Stomach (tissue), 9 donors: Measurements from ENCODE around the gene MOGAT1. TPM values are rescaled to one million over a fixed set of nuclear protein-coding genes. Genes with fewer than 3 reads are reported as not detected.

Experiments
- DNase-seq, 2 donors: peaks; one replicate each; pipeline versions ENCODE4 v3.0.0 to v3.0.0-alpha.2; 2013 to 2019
- H3K27ac ChIP-seq, 5 donors: fragments of 200-600 bp in 4 of 5; sonication (generic) in 4 of 5; one replicate each; pipeline ENCODE4 v1.5.1; 2013 to 2019; ENCODE audit warnings: mild to moderate bottlenecking in 1 of 5, moderate library complexity in 1 of 5
- H3K27me3 ChIP-seq, 3 donors: fragments of 200-600 bp; sonication (generic); one replicate each; pipeline ENCODE4 v1.5.1; 2017 to 2019; ENCODE audit warnings: mixed run types in 1 of 3
- H3K36me3 ChIP-seq, 4 donors: fragments of 200-600 bp; sonication (generic); 1 replicate in 3 of 4; 2 replicates in 1 of 4; pipeline ENCODE4 v1.5.1; 2016 to 2019
- H3K4me1 ChIP-seq, 4 donors: fragments of 200-600 bp; sonication (generic); one replicate each; pipeline ENCODE4 v1.5.1; 2016 to 2019
- H3K4me3 ChIP-seq, 4 donors: fragments of 200-600 bp; sonication (generic) in 3 of 4; one replicate each; pipeline ENCODE4 v1.5.1; 2016 to 2019; ENCODE audit warnings: mild to moderate bottlenecking in 1 of 4
- H3K9me3 ChIP-seq, 4 donors: fragments of 200-600 bp; sonication (generic); one replicate each; pipeline ENCODE4 v1.5.1; 2016 to 2019
- EP300 ChIP-seq: sonication (generic); formaldehyde crosslinking; IDR thresholded peaks from one replicate; pipeline ENCODE4 v1.6.1; 2017; ENCODE audit warnings: antibody characterized with exemption
- POLR2A ChIP-seq, 4 donors: fragments of 450-650 bp; IDR thresholded peaks; one replicate each; pipeline ENCODE4 v1.6.1; 2016; ENCODE audit warnings: antibody characterized with exemption in 4 of 4, control low read depth in 2 of 4, mild to moderate bottlenecking in 1 of 4, moderate library complexity in 1 of 4
- POLR2AphosphoS5 ChIP-seq, 3 donors: sonication (generic); formaldehyde crosslinking; IDR thresholded peaks; one replicate each; pipeline ENCODE4 v1.6.1; 2016; ENCODE audit warnings: antibody characterized with exemption in 3 of 3
- WGBS, 5 donors: extraction: QIAGEN DNeasy Blood & Tissue Kit in 3 of 5; methylation state at CpG; one replicate each; pipeline versions ENCODE4 v1.1.5 to v1.1.7; 2013 to 2018; 5-methylcytosine and 5-hydroxymethylcytosine counted together
- intact Hi-C: fragments of 100-400 bp; cut with DNase I; formaldehyde crosslinking; loops from one replicate; pipeline ENCODE4 v1.15.1; 2023; ENCODE audit warnings: low total_unique reads
- polyA plus RNA-seq, 3 donors: library from polyadenylated mRNA; stranded (reverse); fragments of 200-250 nt; gene quantifications; one replicate each; pipeline ENCODE4 v1.2.3, GENCODE V29; 2013
- total RNA-seq, 5 donors: library from RNA; depleted of rRNA; stranded (reverse); fragments of >200 nt; gene quantifications; one replicate each; pipeline versions ENCODE4 v1.1.0 to v1.2.3, GENCODE V29; 2014 to 2016
- TF ChIP-seq, protein P1 (sequence below), 7 experiments: fragments of 450-650 bp in 4 of 7; fragments of 200-600 bp in 3 of 7; sonication (generic) in 3 of 7; IDR thresholded peaks; one replicate each; pipeline ENCODE4 v1.5.1; 2016 to 2019; ENCODE audit warnings: antibody characterized with exemption in 7 of 7, control low read depth in 2 of 7, mild to moderate bottlenecking in 1 of 7
- donor health status: healthy with polysubstance abuse.
- donor health status: Bipolar disorder and iron deficiency.
- donor health status: healthy.

The MOGAT1 gene
- total and polyA plus RNA-seq, 8 donors: 0.15 to 1.8 TPM; not detected in 6

DNA sequence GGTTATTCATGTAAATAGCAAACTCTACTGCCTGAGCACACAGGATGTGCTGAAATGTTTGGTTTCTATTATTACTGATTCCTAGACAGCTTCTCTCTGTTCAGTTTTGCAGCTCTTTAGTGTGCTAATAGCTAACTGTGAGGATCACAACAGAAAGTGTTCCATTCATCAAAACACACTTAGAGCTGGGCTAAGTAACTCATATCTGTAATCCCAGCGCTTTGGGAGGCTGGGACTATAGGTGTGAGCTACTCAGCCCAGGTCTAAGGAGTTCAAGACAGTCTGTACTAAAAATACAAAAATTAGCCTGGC, 63.2 kb downstream of the MOGAT1 start:
- intact Hi-C loops: no loop called here
- no peak for DNase-seq
- H3K27ac ChIP-seq: peak overlapping the region in 3 of 5 donors; percentile 52 to 62 (median 56)
- TF ChIP-seq POLR2A (IDR thresholded peaks at IDR 0.05) (no peak), POLR2AphosphoS5 (IDR thresholded peaks at IDR 0.05) (no peak), EP300 (no peak)
- TF ChIP-seq, protein P1, sequence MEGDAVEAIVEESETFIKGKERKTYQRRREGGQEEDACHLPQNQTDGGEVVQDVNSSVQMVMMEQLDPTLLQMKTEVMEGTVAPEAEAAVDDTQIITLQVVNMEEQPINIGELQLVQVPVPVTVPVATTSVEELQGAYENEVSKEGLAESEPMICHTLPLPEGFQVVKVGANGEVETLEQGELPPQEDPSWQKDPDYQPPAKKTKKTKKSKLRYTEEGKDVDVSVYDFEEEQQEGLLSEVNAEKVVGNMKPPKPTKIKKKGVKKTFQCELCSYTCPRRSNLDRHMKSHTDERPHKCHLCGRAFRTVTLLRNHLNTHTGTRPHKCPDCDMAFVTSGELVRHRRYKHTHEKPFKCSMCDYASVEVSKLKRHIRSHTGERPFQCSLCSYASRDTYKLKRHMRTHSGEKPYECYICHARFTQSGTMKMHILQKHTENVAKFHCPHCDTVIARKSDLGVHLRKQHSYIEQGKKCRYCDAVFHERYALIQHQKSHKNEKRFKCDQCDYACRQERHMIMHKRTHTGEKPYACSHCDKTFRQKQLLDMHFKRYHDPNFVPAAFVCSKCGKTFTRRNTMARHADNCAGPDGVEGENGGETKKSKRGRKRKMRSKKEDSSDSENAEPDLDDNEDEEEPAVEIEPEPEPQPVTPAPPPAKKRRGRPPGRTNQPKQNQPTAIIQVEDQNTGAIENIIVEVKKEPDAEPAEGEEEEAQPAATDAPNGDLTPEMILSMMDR (IDR thresholded peaks at IDR 0.05): no peak
- no peaks in the 10 kb centered on the region for H3K9me3 ChIP-seq
- no peaks in the 10 kb centered on the region for H3K36me3 ChIP-seq
- no peaks in the 10 kb centered on the region for H3K27me3 ChIP-seq
- H3K4me1 ChIP-seq: peaks cover 9 to 42% (median 18%) of the 10 kb centered on the region in 4 donors
- WGBS, 5 donors: 75 to 83% (median 82%) methylated on average over 1 of the region's 1 CpG
- H3K4me3 ChIP-seq: no peak overlapping the region

GRCh38 chr2:222736301-222736700, 64.8 kb downstream of the MOGAT1 start:
- 49 to 66% (median 52%) methylated on average over 2 of the region's 2 CpGs for WGBS, 5 donors

DNA sequence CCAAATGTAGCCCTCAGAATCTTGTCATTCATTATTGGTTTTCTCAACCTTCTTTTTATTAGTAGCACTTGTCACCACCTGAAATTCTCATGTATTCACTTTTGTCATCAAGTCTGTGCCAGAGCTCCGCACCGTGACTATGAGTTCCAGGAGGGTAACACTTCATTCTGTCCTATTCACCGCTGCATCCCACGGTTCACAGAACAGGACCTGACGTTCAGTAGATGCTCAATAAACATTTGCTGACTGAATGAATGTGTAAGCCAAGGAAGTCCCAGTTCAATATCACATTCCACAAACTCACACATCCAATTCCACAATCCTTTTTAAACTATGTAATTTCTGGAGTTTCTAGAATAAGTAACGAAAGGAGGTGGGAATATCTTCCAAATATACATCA, 65.5 kb downstream of the MOGAT1 start:
- Histone ChIP-seq H3K27me3 (no peaks in the 10 kb centered on the region), H3K27ac (no peak overlapping the region), H3K9me3 (no peaks in the 10 kb centered on the region), H3K4me3 (no peak overlapping the region), H3K36me3 (no peaks in the 10 kb centered on the region), H3K4me1 (peaks cover 9 to 28% (median 13%) of the 10 kb centered on the region in 4 donors)
- WGBS, 5 donors: 80 to 88% (median 84%) methylated on average over 6 of the region's 6 CpGs
- no peak for TF ChIP-seq POLR2A (IDR thresholded peaks at IDR 0.05)
- no peak for TF ChIP-seq EP300
- no peak for TF ChIP-seq POLR2AphosphoS5 (IDR thresholded peaks at IDR 0.05)
- TF ChIP-seq, protein P1 (IDR thresholded peaks at IDR 0.05): no peak
- DNase-seq: no peak
- intact Hi-C loops: no loop called here

More at GRCh38 chr2:222736301-222736700, 64.8 kb downstream of the MOGAT1 start:
- intact Hi-C loops: no loop called here
- H3K4me3 ChIP-seq: no peak overlapping the region
- H3K4me1 ChIP-seq: peaks cover 9 to 29% (median 13%) of the 10 kb centered on the region in 4 donors
- TF ChIP-seq, protein P1 (IDR thresholded peaks at IDR 0.05): no peak
- TF ChIP-seq POLR2A (IDR thresholded peaks at IDR 0.05): no peak
- TF ChIP-seq EP300: no peak
- no peak for TF ChIP-seq POLR2AphosphoS5 (IDR thresholded peaks at IDR 0.05)
- DNase-seq: peak in 1 of 2 donors; percentile 39
- no peaks in the 10 kb centered on the region for H3K36me3 ChIP-seq
- no peaks in the 10 kb centered on the region for H3K9me3 ChIP-seq
- H3K27ac ChIP-seq: no peak overlapping the region
- H3K27me3 ChIP-seq: no peaks in the 10 kb centered on the region

GRCh38 chr2:222738312-222738711, 66.9 kb downstream of the MOGAT1 start:
- H3K27me3 ChIP-seq: no peaks in the 10 kb centered on the region
- 92 to 96% (median 95%) methylated on average over 5 of the region's 5 CpGs for WGBS, 5 donors
- intact Hi-C loops: no loop called here
- H3K4me1 ChIP-seq: peaks cover 9 to 19% (median 13%) of the 10 kb centered on the region in 4 donors
- DNase-seq: no peak
- no peak overlapping the region for H3K27ac ChIP-seq
- TF ChIP-seq EP300: no peak
- no peaks in the 10 kb centered on the region for H3K36me3 ChIP-seq
- H3K4me3 ChIP-seq: no peak overlapping the region
- H3K9me3 ChIP-seq: no peaks in the 10 kb centered on the region

DNA sequence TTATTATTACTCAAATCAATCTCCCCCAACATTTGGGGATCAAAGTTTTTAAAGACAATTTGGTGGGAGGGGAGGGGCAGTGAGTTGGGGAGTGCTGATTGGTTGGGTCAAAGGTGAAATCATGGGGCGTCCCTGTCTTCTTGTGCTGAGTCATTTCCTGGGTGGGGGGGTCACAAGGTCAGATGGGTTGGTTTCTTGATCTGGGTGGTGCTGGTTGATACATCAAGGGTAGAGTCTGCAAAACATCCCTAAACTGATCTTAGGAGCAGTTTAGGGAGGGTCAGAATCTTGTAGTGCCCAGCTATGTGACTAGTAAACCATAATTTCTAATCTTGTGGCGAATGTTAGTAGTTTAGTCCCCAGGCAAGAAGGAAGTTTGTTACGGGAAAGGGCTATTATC, 67.4 kb downstream of the MOGAT1 start:
- intact Hi-C loops: no loop called here
- Histone ChIP-seq H3K9me3 (no peaks in the 10 kb centered on the region), H3K27ac (no peak overlapping the region), H3K36me3 (no peaks in the 10 kb centered on the region), H3K4me1 (peaks cover 8 to 19% (median 11%) of the 10 kb centered on the region in 4 donors), H3K27me3 (no peaks in the 10 kb centered on the region), H3K4me3 (no peak overlapping the region)
- no peak for DNase-seq
- WGBS, 5 donors: 57 to 78% (median 68%) methylated on average over 3 of the region's 3 CpGs
- TF ChIP-seq EP300: no peak
- TF ChIP-seq POLR2AphosphoS5 (IDR thresholded peaks at IDR 0.05): no peak
- TF ChIP-seq POLR2A (IDR thresholded peaks at IDR 0.05): no peak
- TF ChIP-seq, protein P1 (IDR thresholded peaks at IDR 0.05): no peak
